Neuronal stem cell (in vitro differentiated cells): ENCODE data around the gene MORC2.

Source experiments
- DNase-seq: peaks from one replicate; pipeline ENCODE4 v3.0.0-alpha.2; 2013; ENCODE audit warnings: low spot score
- H2AFZ ChIP-seq: one replicate; pipeline ENCODE4 v1.6.1; 2013; ENCODE audit warnings: mild to moderate bottlenecking, low read length, inconsistent platforms
- H2AK5ac ChIP-seq: 2 replicates; pipeline ENCODE4 v1.6.1; 2013; ENCODE audit warnings: low read depth, mild to moderate bottlenecking, inconsistent platforms, low read length, moderate library complexity, mixed read lengths
- H2BK120ac ChIP-seq: 2 replicates; pipeline ENCODE4 v1.6.1; 2013; ENCODE audit warnings: low read depth, mild to moderate bottlenecking, inconsistent platforms, low read length, moderate library complexity, mixed read lengths
- H2BK12ac ChIP-seq: one replicate; pipeline ENCODE4 v1.6.1; 2013; ENCODE audit warnings: low read length, inconsistent platforms
- H2BK15ac ChIP-seq: 2 replicates; pipeline ENCODE4 v1.6.1; 2013; ENCODE audit warnings: mild to moderate bottlenecking, low read length, inconsistent platforms, mixed read lengths
- H2BK5ac ChIP-seq: one replicate; pipeline ENCODE4 v1.6.1; 2013; ENCODE audit warnings: inconsistent platforms, mild to moderate bottlenecking, low read length, moderate library complexity
- H3K14ac ChIP-seq: one replicate; pipeline ENCODE4 v1.6.1; 2013; ENCODE audit warnings: low read length, inconsistent platforms
- H3K18ac ChIP-seq: 2 replicates; pipeline ENCODE4 v1.6.1; 2013; ENCODE audit warnings: low read length, inconsistent platforms
- H3K23ac ChIP-seq: 2 replicates; pipeline ENCODE4 v1.6.1; 2013; ENCODE audit warnings: low read depth, mild to moderate bottlenecking, mixed read lengths, low read length, inconsistent platforms; ENCODE audit not compliant: poor library complexity
- H3K27ac ChIP-seq: replicated peaks from 3 replicates; pipeline ENCODE4 v1.5.1; 2013; ENCODE audit warnings: low read length, inconsistent platforms
- H3K27me3 ChIP-seq, 3 experiments: 2 replicates each; pipeline ENCODE4 v1.6.1; 2013; ENCODE audit warnings: low read length in 3 of 3, mild to moderate bottlenecking in 2 of 3, inconsistent platforms in 1 of 3, low read depth in 1 of 3, mixed read lengths in 1 of 3, moderate library complexity in 1 of 3; ENCODE audit not compliant: control insufficient read depth in 3 of 3, insufficient read depth in 3 of 3
- H3K36me3 ChIP-seq, 2 donors: replicated peaks in 1 of 2; 2 replicates each; pipeline ENCODE4 v1.6.1; 2013; ENCODE audit warnings: low read length in 2 of 2; ENCODE audit not compliant: control insufficient read depth in 2 of 2, insufficient read depth in 2 of 2
- H3K4ac ChIP-seq: 2 replicates; pipeline ENCODE4 v1.6.1; 2013; ENCODE audit warnings: inconsistent platforms, mild to moderate bottlenecking, low read length, moderate library complexity
- H3K4me1 ChIP-seq, 2 donors: 1 replicate in 1 of 2; 2 replicates in 1 of 2; pipeline ENCODE4 v1.6.1; 2013; ENCODE audit warnings: low read length in 2 of 2, low read depth in 1 of 2; ENCODE audit not compliant: control insufficient read depth in 2 of 2, insufficient read depth in 1 of 2
- H3K4me2 ChIP-seq: one replicate; pipeline ENCODE4 v1.6.1; 2013; ENCODE audit warnings: mild to moderate bottlenecking, low read length, inconsistent platforms; ENCODE audit not compliant: insufficient read depth, poor library complexity, severe bottlenecking
- H3K4me3 ChIP-seq, 2 donors: 2 replicates each; pipeline ENCODE4 v1.5.1; 2013; ENCODE audit warnings: low read length in 2 of 2, mild to moderate bottlenecking in 2 of 2, inconsistent platforms in 1 of 2, moderate library complexity in 1 of 2
- H3K79me1 ChIP-seq: one replicate; pipeline ENCODE4 v1.6.1; 2013; ENCODE audit warnings: low read depth, mild to moderate bottlenecking, inconsistent platforms, low read length, moderate library complexity
- H3K9ac ChIP-seq: one replicate; pipeline ENCODE4 v1.6.1; 2013; ENCODE audit warnings: mild to moderate bottlenecking, low read depth, low read length, inconsistent platforms; ENCODE audit not compliant: poor library complexity
- H3K9me3 ChIP-seq, 2 donors: replicated peaks in 1 of 2; 2 replicates each; pipeline versions ENCODE3 to v1.6.1; 2013; ENCODE audit warnings: low read length in 2 of 2, mild to moderate bottlenecking in 2 of 2, inconsistent platforms in 1 of 2, low read depth in 1 of 2, mixed read lengths in 1 of 2, moderate library complexity in 1 of 2; ENCODE audit not compliant: control insufficient read depth in 2 of 2, insufficient read depth in 1 of 2
- H4K8ac ChIP-seq: one replicate; pipeline ENCODE4 v1.6.1; 2013; ENCODE audit warnings: low read depth, mild to moderate bottlenecking, inconsistent platforms, low read length, moderate library complexity
- H4K91ac ChIP-seq: one replicate; pipeline ENCODE4 v1.6.1; 2013; ENCODE audit warnings: low read length, low read depth, mild to moderate bottlenecking, inconsistent platforms; ENCODE audit not compliant: poor library complexity
- WGBS, 2 donors: extraction: QIAGEN DNeasy Blood & Tissue Kit; methylation state at CpG; one replicate each; pipeline ENCODE4 v1.1.7; 2013; ENCODE audit warnings: missing lambda C conversion rate in 2 of 2, mixed read lengths in 1 of 2; ENCODE audit not compliant: insufficient read length in 2 of 2, insufficient replicate concordance in 1 of 2; ENCODE audit errors: extremely low coverage in 2 of 2; 5-methylcytosine and 5-hydroxymethylcytosine counted together

Gene MORC2

DNA sequence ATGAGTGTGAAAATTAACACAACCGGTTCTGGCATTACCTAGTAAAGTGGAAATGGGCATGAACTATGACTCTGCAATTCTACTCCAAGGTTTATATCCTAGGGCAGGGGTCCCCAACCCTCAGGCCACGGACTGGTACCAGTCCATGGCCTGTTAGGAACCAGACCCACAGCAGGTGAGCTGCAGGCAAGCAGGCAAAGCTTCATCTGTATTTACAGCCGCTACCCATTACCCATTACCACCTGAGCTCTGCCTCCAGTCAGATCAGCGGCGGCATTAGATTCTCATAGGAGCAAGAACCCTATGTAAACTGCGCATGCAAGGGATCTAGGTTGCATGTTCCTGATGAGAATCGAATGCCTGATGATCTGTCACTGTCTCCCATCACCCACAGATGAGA, 49.8 kb downstream of the MORC2 start:
- no peak overlapping the region for H3K4me3 ChIP-seq
- no CpG with 5 or more reads among the region's 7 CpGs for WGBS, 2 donors
- H3K4me1 ChIP-seq, result no peaks in the 10 kb centered on the region
- H3K36me3 ChIP-seq, result peaks cover 2 to 5% of the 10 kb centered on the region in 2 donors
- H3K4me2 ChIP-seq, result no peak overlapping the region
- DNase-seq, result no peak
- H2BK5ac ChIP-seq, result no peak overlapping the region
- H3K9ac ChIP-seq, result no peak overlapping the region
- no peaks in the 10 kb centered on the region for H3K27me3 ChIP-seq
- no peak overlapping the region for H2AK5ac ChIP-seq
- no peak overlapping the region for H4K8ac ChIP-seq
- no peak overlapping the region for H3K18ac ChIP-seq
- no peak overlapping the region for H3K4ac ChIP-seq
- H3K9me3 ChIP-seq, result no peaks in the 10 kb centered on the region
- no peak overlapping the region for H3K14ac ChIP-seq
- no peak overlapping the region for H2BK120ac ChIP-seq
- H2BK12ac ChIP-seq, result no peak overlapping the region
- no peak overlapping the region for H2AFZ ChIP-seq
- no peak overlapping the region for H4K91ac ChIP-seq
- no peak overlapping the region for H3K27ac ChIP-seq
- no peak overlapping the region for H2BK15ac ChIP-seq
- H3K79me1 ChIP-seq, result no peaks in the 10 kb centered on the region
- no peak overlapping the region for H3K23ac ChIP-seq

- Histone ChIP-seq H2BK120ac (no peak overlapping the region), H3K23ac (no peak overlapping the region), H3K27me3 (no peaks in the 10 kb centered on the region), H2BK15ac (no peak overlapping the region), H3K4ac (no peak overlapping the region), H3K4me1 (no peaks in the 10 kb centered on the region), H2AK5ac (no peak overlapping the region), H3K9me3 (no peaks in the 10 kb centered on the region), H3K79me1 (no peaks in the 10 kb centered on the region), H4K8ac (no peak overlapping the region), H3K36me3 (peaks cover 0 to 2% of the 10 kb centered on the region in 2 donors), H2AFZ (no peak overlapping the region), H3K4me3 (no peak overlapping the region), H3K18ac (no peak overlapping the region), H4K91ac (no peak overlapping the region), H3K14ac (no peak overlapping the region), H2BK12ac (no peak overlapping the region), H3K4me2 (peak overlapping the region; percentile 18), H2BK5ac (no peak overlapping the region), H3K9ac (no peak overlapping the region), H3K27ac (no peak overlapping the region)
- WGBS, 2 donors, result no CpG with 5 or more reads among the region's 2 CpGs
- DNase-seq, result no peak
Measured at GRCh38 chr22:30910358-30910757, 58.2 kb downstream of the MORC2 start.

DNA sequence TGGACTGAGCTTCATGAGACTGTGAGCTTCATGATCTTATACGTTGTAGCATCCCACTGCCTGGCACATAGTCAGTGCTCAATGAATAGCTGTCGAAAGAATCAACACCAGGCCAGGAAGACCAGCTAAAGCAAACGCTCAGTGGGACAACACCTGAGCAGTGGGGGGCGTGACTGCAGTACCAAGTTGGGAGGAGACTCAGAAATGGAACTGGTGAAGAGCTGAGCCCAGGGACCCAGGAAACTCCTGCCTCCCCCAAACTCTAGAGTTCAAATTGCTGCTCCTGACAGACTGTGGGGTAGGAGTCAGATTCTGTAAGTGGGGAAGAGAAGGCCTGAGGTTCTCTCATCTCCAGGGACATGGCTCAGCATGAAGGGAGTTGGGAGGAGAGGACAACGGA, 59.3 kb downstream of the MORC2 start:
- no peak overlapping the region for H3K27ac ChIP-seq
- H2BK15ac ChIP-seq, result no peak overlapping the region
- H3K4me1 ChIP-seq, result no peaks in the 10 kb centered on the region
- no peak overlapping the region for H3K23ac ChIP-seq
- no peak overlapping the region for H2BK120ac ChIP-seq
- no peak overlapping the region for H2AK5ac ChIP-seq
- H3K4me3 ChIP-seq, result no peak overlapping the region
- H3K14ac ChIP-seq, result no peak overlapping the region
- no CpG with 5 or more reads among the region's 5 CpGs for WGBS, 2 donors
- no peak overlapping the region for H3K18ac ChIP-seq
- no peak overlapping the region for H3K4me2 ChIP-seq
- H2AFZ ChIP-seq, result no peak overlapping the region
- H4K91ac ChIP-seq, result no peak overlapping the region
- no peak overlapping the region for H2BK12ac ChIP-seq
- no peaks in the 10 kb centered on the region for H3K79me1 ChIP-seq
- H3K36me3 ChIP-seq, result peaks cover 0 to 2% of the 10 kb centered on the region in 2 donors
- DNase-seq, result no peak
- H2BK5ac ChIP-seq, result no peak overlapping the region
- H4K8ac ChIP-seq, result no peak overlapping the region
- no peak overlapping the region for H3K4ac ChIP-seq
- H3K9ac ChIP-seq, result no peak overlapping the region
- H3K27me3 ChIP-seq, result no peaks in the 10 kb centered on the region
- H3K9me3 ChIP-seq, result no peaks in the 10 kb centered on the region

- H3K9me3 ChIP-seq, result no peaks in the 10 kb centered on the region
- H3K14ac ChIP-seq, result peak overlapping the region; percentile 82
- no peak overlapping the region for H2BK5ac ChIP-seq
- H4K8ac ChIP-seq, result no peak overlapping the region
- H3K4me2 ChIP-seq, result no peak overlapping the region
- no peak overlapping the region for H3K4me3 ChIP-seq
- H3K27ac ChIP-seq, result no peak overlapping the region
- peaks cover 3 to 4% of the 10 kb centered on the region in 2 donors for H3K36me3 ChIP-seq
- H2BK15ac ChIP-seq, result no peak overlapping the region
- no peak overlapping the region for H2BK120ac ChIP-seq
- no peak overlapping the region for H3K9ac ChIP-seq
- H4K91ac ChIP-seq, result no peak overlapping the region
- no peaks in the 10 kb centered on the region for H3K4me1 ChIP-seq
- no peak overlapping the region for H3K4ac ChIP-seq
- DNase-seq, result no peak
- H2BK12ac ChIP-seq, result no peak overlapping the region
- H3K79me1 ChIP-seq, result no peaks in the 10 kb centered on the region
- peak overlapping the region; percentile 68 for H2AK5ac ChIP-seq
- H3K23ac ChIP-seq, result no peak overlapping the region
- WGBS, 2 donors, result no CpG with 5 or more reads among the region's 6 CpGs
- H3K18ac ChIP-seq, result no peak overlapping the region
- no peaks in the 10 kb centered on the region for H3K27me3 ChIP-seq
- no peak overlapping the region for H2AFZ ChIP-seq
Measured at GRCh38 chr22:30908051-30908461, 60.5 kb downstream of the MORC2 start.
